Measurements from ENCODE around the gene CUL2.
A peak's percentile ranks its signal among the peaks of the same experiment; 100 is the strongest.
"Not testable (repeated sequence)": the region's sequence is repeated elsewhere in the genome, so short reads cannot be mapped to it uniquely, and the experiment has no call there.

Gene CUL2

DNA sequence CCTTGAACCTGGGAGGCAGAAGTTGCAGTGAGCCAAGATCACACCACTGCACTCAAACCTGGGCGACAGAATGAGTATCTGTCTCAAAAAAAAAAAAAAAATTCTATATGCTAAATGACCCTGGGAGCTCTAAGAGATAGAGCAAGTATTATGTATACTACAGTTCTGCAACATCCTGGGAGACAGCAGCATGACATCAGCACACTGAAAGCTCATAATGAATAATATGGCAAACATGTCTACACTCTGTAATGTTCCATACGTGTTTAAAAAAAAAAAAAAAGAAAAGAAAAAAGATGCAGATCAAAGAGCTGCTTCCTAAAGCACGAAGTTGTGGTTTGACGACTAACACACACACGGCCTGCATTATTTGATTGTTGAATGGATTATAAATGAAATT lies 72.5 kb downstream of the CUL2 start:
- DNase-seq, result no peak

- DNase-seq, result no peak
These were observed 74.2 kb downstream of the CUL2 start for GRCh38 chr10:35015843-35016408.

GRCh38 chr10:35012781-35013180 lies 77.4 kb downstream of the CUL2 start:
- no peak for DNase-seq

DNA sequence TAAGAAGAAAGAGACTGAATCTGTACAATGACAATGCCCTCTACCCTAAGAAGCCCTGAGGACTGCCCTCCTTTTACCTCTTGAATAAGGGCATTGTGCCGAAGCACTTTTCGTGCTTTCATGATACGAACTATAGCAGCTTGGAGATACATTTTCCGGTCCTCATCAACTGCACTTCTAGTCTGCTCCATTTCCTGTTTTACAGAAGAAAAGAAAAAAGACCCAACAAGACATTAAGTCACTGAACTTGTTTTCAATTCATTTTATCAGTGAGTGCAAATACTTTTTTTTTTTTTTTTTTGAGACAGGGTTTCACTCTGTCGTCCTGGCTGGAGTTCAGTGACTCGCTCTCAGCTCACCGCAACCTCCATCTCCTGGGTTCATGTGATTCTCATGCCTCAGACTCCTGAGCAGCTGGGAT lies 78.4 kb downstream of the CUL2 start:
- no peak for DNase-seq

DNA sequence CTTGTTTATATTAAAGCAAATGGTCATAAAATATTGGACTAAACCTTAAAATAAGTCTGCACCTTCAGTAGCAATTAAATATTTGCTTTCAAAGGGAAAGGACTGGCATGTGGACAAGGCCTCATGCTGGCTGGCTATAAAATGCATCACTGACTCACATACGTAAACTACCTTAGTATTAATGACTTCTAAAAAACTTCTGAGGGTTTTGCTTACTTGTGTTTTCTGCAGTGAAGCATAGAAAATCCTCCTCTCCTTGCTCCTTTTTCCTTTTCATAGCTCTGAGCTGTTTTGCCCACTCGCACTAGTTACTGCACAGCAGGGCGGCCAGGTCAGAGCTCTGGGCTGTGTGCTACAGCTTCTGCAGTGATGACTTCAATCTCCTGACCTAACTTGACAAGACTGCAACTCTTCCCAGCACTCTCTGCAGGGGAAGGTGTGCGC lies 82.3 kb downstream of the CUL2 start:
- DNase-seq, result no peak

DNA sequence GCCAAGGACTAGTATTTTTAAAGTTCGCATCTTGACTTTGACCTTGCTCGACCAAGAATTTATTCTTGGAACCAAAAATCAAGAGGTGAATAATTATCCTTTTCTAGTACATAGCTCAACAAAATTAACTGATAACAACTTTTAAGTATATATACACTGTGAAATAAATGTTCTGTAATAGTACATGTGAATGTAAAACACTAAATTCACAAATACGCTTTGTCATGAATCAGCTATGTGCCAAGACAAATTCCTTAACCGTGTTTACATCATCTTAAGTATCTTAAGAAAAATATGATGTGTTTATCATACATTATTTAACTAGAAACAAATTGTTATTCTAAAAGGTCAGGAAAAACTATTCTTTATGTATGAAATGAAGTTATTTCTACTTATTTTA lies 83.3 kb downstream of the CUL2 start:
- no peak for DNase-seq

DNA sequence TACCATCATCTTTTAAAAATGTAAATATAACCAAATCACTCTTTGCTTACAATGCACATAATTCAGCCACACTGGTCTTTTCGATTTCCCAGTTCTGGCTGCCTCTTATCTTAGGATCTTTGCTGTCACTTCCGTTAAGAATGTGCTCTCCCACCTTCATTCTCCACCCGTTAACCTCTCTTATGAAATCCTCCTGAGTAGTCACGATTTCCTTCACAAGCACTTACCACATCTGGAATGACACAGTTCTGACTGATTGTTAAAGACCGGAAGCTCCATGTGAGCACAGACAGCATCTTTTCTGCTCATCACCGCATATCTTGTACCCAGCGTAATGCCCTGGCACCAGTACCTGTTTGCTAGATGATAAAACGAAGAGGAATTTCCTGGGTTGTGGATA lies 84.3 kb downstream of the CUL2 start:
- DNase-seq, result no peak

DNA sequence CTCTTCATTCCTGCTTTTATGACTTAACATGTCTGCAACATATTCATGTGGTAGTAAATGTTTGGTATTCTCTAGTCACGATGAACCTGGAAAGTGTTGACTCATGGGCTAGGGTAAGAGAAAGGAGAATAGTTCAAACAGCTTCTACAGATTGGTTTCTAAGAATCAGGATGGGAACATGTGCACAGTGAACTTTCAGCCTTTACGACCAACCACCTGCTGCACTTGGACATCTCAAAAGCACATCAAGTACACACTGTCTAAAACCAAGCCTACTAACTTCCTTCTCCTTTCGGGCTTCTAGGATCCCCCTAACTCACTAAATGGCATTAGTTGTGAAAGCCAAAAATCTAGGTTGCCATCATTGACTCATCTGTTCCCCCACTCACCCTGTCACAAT lies 85.5 kb downstream of the CUL2 start:
- DNase-seq, result no peak

- no peak for DNase-seq
These were observed 86.2 kb downstream of the CUL2 start for GRCh38 chr10:35003906-35004305.

GRCh38 chr10:35000936-35001335 lies 89.2 kb downstream of the CUL2 start:
- no peak for DNase-seq

DNA sequence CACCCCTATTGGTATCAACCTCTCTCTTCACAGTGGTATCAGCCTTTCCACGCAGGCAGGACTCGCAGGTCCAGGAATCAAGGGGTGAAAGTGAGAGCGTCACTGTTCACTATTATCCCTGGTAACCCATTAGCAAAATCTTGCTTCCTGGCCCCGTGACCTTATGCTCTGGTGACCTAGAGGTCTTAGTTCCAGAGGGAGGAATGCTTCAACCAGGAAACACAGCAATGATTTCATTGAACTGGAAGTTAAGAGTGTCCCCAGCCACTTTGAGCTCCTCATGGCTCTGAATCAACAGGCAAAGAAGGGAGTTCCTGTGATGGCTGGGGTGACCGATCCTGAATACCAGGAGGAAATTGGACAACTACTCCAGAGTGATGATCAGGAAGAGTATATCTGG lies 90.6 kb downstream of the CUL2 start:
- no peak for DNase-seq

DNA sequence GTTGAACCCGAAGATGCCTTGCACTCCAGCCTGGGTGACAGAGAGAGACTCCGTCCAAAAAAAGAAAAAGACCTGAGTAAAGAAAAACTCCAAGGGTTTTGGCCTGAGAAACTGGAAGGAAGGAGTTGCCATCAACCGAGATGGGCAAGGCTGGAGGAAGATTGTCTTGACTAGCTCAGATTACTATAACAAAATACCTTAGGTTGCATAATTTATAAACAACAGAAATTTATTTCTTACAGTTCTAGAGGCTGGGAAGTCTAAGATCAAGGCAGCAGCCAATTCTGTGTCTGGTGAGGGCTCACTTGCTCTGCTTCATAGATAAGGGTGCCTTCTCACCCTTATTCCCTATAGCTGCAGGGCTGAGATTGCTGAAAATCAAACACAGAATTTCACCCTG lies 91.2 kb downstream of the CUL2 start:
- no peak for DNase-seq

- DNase-seq, result no peak
These were observed 93.3 kb downstream of the CUL2 start for GRCh38 chr10:34996843-34997242.

DNA sequence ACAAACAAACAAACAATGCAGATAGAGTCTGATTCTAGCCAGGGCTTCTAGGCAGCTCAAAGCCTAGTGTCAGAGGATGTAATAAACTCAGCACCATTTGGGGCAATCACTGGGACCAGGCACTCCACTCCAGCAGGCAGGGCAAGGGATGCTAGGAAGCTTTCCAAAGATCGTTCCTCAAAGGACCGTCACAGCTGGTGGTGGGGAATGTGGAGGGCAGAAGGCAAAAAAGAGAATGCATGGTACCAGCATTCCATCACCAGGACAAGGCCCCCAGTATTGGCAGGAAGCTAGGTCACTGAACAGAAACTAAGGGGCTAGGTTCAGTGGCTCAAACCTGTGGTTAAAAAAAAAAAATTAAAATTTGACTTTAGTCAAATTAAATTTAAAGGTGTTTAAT lies 94.2 kb downstream of the CUL2 start:
- no peak for DNase-seq

DNA sequence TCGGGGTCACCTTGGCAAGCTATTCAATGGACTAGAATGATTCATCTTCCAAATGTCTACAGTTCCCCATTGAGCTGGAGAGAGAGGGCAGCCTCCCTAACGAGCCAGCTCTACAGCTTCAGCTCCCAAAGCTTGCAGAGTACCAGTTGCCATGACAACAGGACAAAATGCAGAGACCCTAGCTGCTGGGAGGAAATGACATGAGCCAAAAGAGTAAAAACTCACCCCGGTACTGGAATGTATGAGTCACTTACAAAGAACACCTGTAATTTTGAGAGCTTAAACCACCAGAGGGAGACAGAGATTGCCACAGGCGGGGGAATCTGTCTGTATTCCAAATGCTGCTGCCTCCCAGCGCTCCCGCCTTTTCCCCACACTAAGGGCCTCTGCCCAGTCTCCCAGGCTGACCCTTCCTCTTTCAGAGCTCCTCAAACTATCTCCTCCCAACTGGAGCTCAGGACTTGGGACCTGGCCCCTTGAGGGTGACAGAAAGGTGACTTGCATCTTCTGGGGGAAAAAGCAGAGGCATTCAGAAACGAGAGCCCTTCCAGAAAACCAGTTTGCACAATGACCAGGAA lies 95.5 kb downstream of the CUL2 start:
- DNase-seq, result peak; percentile 53 to 79

DNA sequence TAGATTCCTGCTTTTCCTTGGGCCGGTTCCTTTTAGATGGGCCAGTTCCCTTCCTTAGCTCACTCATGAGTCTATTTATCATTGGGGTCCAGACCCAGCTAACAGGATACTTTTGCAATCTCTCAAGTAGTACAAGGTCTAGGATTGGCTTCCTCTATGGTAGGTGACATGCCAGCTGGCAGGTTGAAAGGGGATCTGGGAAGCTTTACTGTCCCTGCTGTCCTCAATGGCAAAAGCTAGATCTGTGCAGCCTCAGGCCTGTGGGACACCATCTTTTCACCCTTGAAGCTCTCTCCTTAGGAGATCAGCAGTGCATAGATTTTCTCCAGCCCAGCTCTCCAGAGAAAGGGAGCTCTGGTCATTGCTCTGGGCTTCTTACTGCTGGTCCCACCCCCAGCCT lies 96.4 kb downstream of the CUL2 start:
- no peak for DNase-seq

DNA sequence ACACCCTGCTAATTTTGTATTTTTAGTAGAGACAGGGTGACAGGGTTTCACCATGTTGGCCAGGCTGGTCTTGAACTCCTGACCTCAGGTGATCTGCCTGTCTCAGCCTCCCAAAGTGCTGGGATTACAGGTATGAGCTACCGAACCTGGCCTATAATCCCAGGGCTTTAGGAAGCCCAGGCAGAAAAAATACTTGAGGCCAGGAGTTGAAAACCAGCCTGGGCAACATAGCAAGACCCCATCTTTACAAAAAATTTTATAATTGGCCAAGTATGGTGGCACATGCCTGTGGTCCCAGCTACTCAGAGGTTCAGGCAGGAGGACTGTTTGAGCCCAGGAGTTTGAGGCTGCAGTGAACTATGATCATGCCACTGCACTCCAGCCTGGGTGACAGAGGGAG lies 99.0 kb downstream of the CUL2 start:
- DNase-seq, result not testable (repeated sequence)

DNA sequence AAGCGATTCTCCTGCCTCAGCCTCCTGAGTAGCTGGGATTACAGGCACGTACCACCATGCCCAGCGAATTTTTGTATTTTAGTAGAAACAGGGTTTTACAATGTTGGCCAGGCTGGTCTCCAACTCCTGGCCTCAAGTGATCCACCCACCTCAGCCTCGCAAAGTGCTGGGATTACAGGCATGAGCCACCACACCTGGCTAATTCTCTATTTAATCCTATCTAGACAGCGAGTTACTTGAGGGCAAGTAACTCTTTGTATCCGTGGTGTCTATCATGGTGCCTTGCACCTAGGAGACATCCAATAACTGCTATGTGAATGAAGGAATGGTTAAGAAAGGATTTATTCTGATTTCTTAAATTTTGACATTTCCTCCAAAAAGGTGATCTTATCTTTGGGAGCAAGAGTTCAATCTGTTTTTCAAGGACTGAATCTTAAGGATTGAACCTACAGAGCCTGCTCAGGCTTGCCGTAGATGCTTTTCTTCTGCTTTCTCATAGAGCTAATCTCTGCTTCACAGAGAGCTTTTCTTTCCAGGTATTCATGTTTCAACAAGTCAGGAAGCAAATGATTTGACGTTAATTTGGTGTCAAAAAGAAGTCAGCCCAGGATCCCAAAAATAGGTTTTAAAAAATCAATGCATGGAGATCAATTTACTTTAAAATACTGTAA lies 101.6 kb downstream of the CUL2 start:
- no peak for DNase-seq

- DNase-seq, result peak in 1 of 2 experiments; percentile 12
These were observed 104.3 kb downstream of the CUL2 start for GRCh38 chr10:34985823-34986222.

DNA sequence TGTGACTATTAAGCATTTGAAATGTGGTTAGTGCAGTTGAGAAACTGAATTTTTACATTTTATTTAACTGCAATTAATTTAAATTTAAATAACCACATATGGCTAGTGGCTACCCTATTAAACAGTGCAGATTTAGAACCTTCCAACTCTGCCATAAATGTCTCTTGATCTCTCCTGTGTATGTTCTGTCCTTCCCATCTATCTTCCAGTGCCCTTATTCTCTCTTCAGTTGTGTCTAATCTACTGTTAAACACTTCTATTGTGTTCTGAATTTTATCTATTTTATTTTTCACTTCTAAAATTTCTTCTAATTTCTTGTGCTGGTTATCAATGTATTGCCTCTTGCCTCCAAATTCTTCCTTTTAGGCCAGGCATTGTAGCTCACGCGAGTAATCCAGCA lies 105.0 kb downstream of the CUL2 start:
- DNase-seq, result no peak

DNA sequence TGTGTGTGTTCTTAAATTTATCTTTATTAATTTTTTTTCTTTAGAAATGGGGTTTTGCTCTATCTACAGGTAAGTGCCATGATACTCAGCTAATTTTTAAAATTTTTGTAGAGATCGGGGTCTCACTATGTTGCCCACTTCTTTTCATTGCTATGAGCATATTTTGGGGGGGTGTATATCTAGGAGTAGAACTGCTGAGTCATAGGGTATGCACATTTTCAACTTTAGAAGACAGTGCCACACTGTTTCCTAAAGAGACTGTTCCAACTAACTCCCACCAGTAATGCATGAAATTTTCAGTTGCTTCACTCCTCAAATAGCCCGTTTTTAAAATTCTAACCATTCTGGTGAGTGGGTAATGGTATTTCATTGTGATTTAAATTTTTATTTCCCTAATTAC lies 108.3 kb downstream of the CUL2 start:
- DNase-seq, result no peak

GRCh38 chr10:34979938-34980337 lies 110.2 kb downstream of the CUL2 start:
- no peak for DNase-seq

GRCh38 chr10:34978080-34978479 lies 112.1 kb downstream of the CUL2 start:
- no peak for DNase-seq

- DNase-seq, result not testable (repeated sequence)
These were observed 113.7 kb downstream of the CUL2 start for GRCh38 chr10:34976380-34976910.

Measured in SHP77 (cell line).